SU-DHL-6 (cell line): Measurements from ENCODE around the gene SIRT7.

ENCODE experiments used
- H2AFZ ChIP-seq: fragments of 200-600 bp; sonication (generic); 2 replicates; pipeline ENCODE4 v1.6.1; 2014; ENCODE audit warnings: low read depth, mild to moderate bottlenecking, moderate library complexity, mixed read lengths, antibody characterized with exemption, low read length; ENCODE audit not compliant: severe bottlenecking
- H3F3A ChIP-seq: fragments of 200-600 bp; shearing (Covaris generic); 2 replicates; pipeline ENCODE4 v1.6.0; 2016; ENCODE audit warnings: antibody characterized with exemption, mild to moderate bottlenecking; ENCODE audit not compliant: insufficient read depth
- H3K27ac ChIP-seq: fragments of 200-600 bp; sonication (generic); 2 replicates; pipeline ENCODE4 v1.5.1; 2016; ENCODE audit warnings: low read depth, mild to moderate bottlenecking, low read length, moderate library complexity, mixed read lengths
- H3K27me3 ChIP-seq: fragments of 200-600 bp; sonication (generic), shearing (Covaris generic); 2 replicates; pipeline ENCODE4 v1.6.0; 2014; ENCODE audit warnings: mild to moderate bottlenecking, low read length
- H3K36me3 ChIP-seq: fragments of 200-600 bp; sonication (generic); 2 replicates; pipeline ENCODE4 v1.6.1; 2014; ENCODE audit warnings: mild to moderate bottlenecking, low read length, mixed read lengths
- H3K4me2 ChIP-seq: fragments of 300-600, 200-600 bp; shearing (Covaris generic), sonication (generic); 2 replicates; pipeline ENCODE4 v1.6.0; 2014; ENCODE audit warnings: low read length, low read depth, mild to moderate bottlenecking; ENCODE audit not compliant: poor library complexity, severe bottlenecking
- H3K4me3 ChIP-seq: fragments of 200-600 bp; sonication (generic); 2 replicates; pipeline ENCODE4 v1.5.1; 2014; ENCODE audit warnings: antibody characterized with exemption, low read length, mild to moderate bottlenecking, mixed read lengths; ENCODE audit not compliant: insufficient read depth, poor library complexity, severe bottlenecking
- H3K79me2 ChIP-seq: fragments of 200-600 bp; sonication (generic); 2 replicates; pipeline ENCODE4 v1.6.1; 2014; ENCODE audit warnings: mild to moderate bottlenecking, low read length, moderate library complexity; ENCODE audit not compliant: insufficient read depth
- H3K9ac ChIP-seq: fragments of 200-600 bp; sonication (generic); 2 replicates; pipeline ENCODE4 v1.7.0; 2014; ENCODE audit warnings: mild to moderate bottlenecking, low read length
- H3K9me2 ChIP-seq: fragments of 200-600 bp; sonication (generic); replicated peaks from 2 replicates; pipeline ENCODE4 v1.6.1; 2014; ENCODE audit warnings: low read length; ENCODE audit not compliant: insufficient read depth
- H3K9me3 ChIP-seq: fragments of 200-600 bp; sonication (generic); 2 replicates; pipeline ENCODE4 v1.6.1; 2014; ENCODE audit warnings: low read length, mixed read lengths; ENCODE audit not compliant: insufficient read depth
- H4K20me1 ChIP-seq: fragments of 200-600 bp; sonication (generic); 2 replicates; pipeline ENCODE4 v1.6.1; 2014; ENCODE audit warnings: low read depth, mild to moderate bottlenecking, antibody characterized with exemption, low read length, moderate library complexity, mixed read lengths
- CTCF ChIP-seq: fragments of 200-600 bp; sonication (generic); IDR thresholded peaks from one replicate; pipeline ENCODE4 v1.5.1; 2017; ENCODE audit warnings: antibody characterized with exemption, mild to moderate bottlenecking, low read length, moderate library complexity; ENCODE audit not compliant: insufficient read depth, poor library complexity, severe bottlenecking
- EZH2phosphoT487 ChIP-seq: fragments of 200-600 bp; sonication (generic), shearing (Covaris generic); conservative IDR thresholded peaks from 2 replicates; pipeline ENCODE4 v1.6.1; 2018; ENCODE audit warnings: mild to moderate bottlenecking, antibody characterized with exemption, low read length, moderate library complexity, mixed read lengths

The SIRT7 gene

DNA sequence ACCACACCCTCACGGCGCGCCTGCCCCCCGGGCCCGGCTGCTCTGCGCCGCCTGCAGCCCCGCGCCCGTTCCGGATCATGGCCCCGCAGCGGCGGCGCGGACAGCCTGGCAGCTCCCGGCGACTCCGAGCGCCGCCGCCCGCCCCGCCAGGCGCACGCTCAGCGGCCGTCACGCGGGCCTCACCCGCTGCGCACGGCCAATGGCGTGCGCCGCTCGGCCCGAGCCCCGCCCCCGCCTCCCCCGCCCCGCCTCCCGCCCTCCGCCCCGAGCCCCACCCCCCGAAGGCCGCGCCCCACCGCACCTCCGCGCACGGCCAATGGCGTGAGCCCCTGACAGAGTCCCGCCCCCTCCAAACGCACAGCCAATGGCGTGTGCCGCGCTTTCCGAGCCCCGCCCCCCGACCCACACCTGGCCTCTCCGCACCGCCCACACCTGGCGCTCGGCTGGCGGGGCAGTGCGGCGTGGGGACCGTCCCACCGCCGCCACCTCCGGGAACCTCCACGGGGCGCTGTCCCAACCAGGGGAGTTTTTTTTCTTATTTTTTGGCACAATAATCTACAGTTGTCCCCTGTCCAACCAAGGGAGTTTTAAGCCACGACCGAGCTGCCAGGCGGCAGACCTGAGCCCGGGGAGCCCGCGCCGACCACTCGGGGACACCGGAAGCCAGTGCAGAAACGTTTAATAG lies 6.6 kb downstream of the SIRT7 start, which contains the start of gene PCYT2:
Gene PCYT2 (minus strand): TSS at position 123 of the 685 bp plus-strand sequence. CDS start 44 bp downstream, at position 79.
- Histone ChIP-seq H3K27ac (peak within 1 kb of the TSS; percentile 38), H3K4me3 (peak within 1 kb of the TSS; percentile 62), H3K9me3 (no peaks in the 10 kb centered on the region), H4K20me1 (no peaks in the 10 kb centered on the region), H3K4me2 (peak within 1 kb of the TSS; percentile 77), H3K9ac (peak within 1 kb of the TSS; percentile 79), H3K79me2 (peaks cover 17% of the 10 kb centered on the region), H3K9me2 (no peaks in the 10 kb centered on the region), H3F3A (peaks cover 5% of the 10 kb centered on the region; the same call in 1 of the 2 replicates), H3K27me3 (no peaks in the 10 kb centered on the region), H3K36me3 (no peaks in the 10 kb centered on the region), H2AFZ (no peak within 1 kb of the TSS)
- TF ChIP-seq EZH2phosphoT487 (no peak), CTCF (peak; percentile 13)

DNA sequence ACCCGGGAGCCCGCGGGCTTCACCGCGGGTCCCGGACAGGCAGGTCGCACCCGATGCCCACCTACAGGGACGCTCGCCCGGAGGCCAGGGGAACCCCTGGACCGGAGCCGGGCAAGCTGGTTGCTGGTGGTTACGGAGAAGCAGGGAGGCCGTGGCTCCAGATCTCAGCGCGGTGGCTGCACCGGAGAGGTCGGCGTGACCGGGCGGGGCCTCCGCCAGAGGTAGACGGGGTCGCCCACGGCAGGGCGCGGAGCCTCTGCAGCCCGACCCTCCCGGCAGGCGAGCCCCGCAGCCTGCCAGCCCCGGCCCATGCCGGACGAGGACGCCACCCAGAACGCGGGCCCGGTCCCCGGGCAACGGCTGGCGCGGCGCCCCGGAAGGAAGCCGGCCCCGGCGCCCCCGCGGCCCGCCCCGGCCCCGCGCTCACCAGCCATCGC lies 7.1 kb downstream of the SIRT7 start:
- no peak for TF ChIP-seq CTCF
- no peak for TF ChIP-seq EZH2phosphoT487
- Histone ChIP-seq H2AFZ (no peak overlapping the region), H4K20me1 (no peaks in the 10 kb centered on the region), H3K27me3 (no peaks in the 10 kb centered on the region), H3K27ac (peak overlapping the region; percentile 38), H3K36me3 (no peaks in the 10 kb centered on the region), H3K9me2 (no peaks in the 10 kb centered on the region), H3K9me3 (no peaks in the 10 kb centered on the region), H3K79me2 (peaks cover 11% of the 10 kb centered on the region), H3F3A (peaks cover 5% of the 10 kb centered on the region; the same call in 1 of the 2 replicates), H3K9ac (peak overlapping the region; percentile 79), H3K4me3 (peak overlapping the region; percentile 62), H3K4me2 (peak overlapping the region; percentile 77)

- H3F3A ChIP-seq: peaks cover 5% of the 10 kb centered on the region; the same call in 1 of the 2 replicates
- H3K9ac ChIP-seq: peak overlapping the region; percentile 79
- H3K9me2 ChIP-seq: no peaks in the 10 kb centered on the region
- H3K27me3 ChIP-seq: no peaks in the 10 kb centered on the region
- H4K20me1 ChIP-seq: no peaks in the 10 kb centered on the region
- H3K36me3 ChIP-seq: no peaks in the 10 kb centered on the region
- H3K4me3 ChIP-seq: peak overlapping the region; percentile 62
- H3K4me2 ChIP-seq: peak overlapping the region; percentile 77
- TF ChIP-seq CTCF (no peak), EZH2phosphoT487 (no peak)
- peaks cover 5% of the 10 kb centered on the region; the same call in 1 of the 2 replicates for H3K79me2 ChIP-seq
- H2AFZ ChIP-seq: no peak overlapping the region
- peak overlapping the region; percentile 38 for H3K27ac ChIP-seq
- H3K9me3 ChIP-seq: no peaks in the 10 kb centered on the region
Observed at GRCh38 chr17:81909966-81910839, 7.8 kb downstream of the SIRT7 start.
